A673 (cell line): ENCODE data around the gene REG1B. TPM values are rescaled to one million over a fixed set of nuclear protein-coding genes. Genes with fewer than 3 reads are reported as not detected.
A peak's percentile ranks its signal among the peaks of the same experiment; 100 is the strongest.

ENCODE experiments used
- BruUV-seq: library from RNA; stranded (reverse); fragments of 400-500 nt; replicated peaks from 2 replicates; lab custom pipeline; 2021; lab: Mats Ljungman, UMichigan
- CTCF ChIA-PET: fragments of 300-600 bp; sonication (Branson Sonifier 250); formaldehyde crosslinking; loops from one replicate; lab custom pipeline; 2022; ENCODE audit warnings: antibody characterized with exemption; lab: Charles Lee
- POLR2A ChIA-PET: fragments of 300-600 bp; sonication (Branson Sonifier 250); formaldehyde crosslinking; loops from one replicate; lab custom pipeline; 2022; ENCODE audit warnings: antibody characterized with exemption; ENCODE audit not compliant: low non-redundant PET; lab: Charles Lee
- DNase-seq: peaks from one replicate; pipeline ENCODE4 v3.0.0-alpha.2; 2015; ENCODE audit warnings: low spot score
- H3K27ac ChIP-seq: fragments of 200-600 bp; sonication (generic); 2 replicates; pipeline ENCODE4 v1.5.1; 2016; ENCODE audit warnings: mixed run types, low read depth, mild to moderate bottlenecking, mixed read lengths, antibody characterized with exemption, low read length; ENCODE audit not compliant: poor library complexity, severe bottlenecking
- H3K27me3 ChIP-seq: fragments of 200-600 bp; sonication (generic); replicated peaks from 2 replicates; pipeline ENCODE4 v1.6.1; 2017; ENCODE audit warnings: mixed run types, low read depth, mild to moderate bottlenecking, mixed read lengths, antibody characterized with exemption, low read length; ENCODE audit not compliant: insufficient read depth, poor library complexity
- H3K36me3 ChIP-seq: fragments of 200-600 bp; sonication (generic); 2 replicates; pipeline ENCODE4 v1.6.1; 2016; ENCODE audit warnings: mixed run types, mild to moderate bottlenecking, mixed read lengths, antibody characterized with exemption, low read length; ENCODE audit not compliant: insufficient read depth, poor library complexity, severe bottlenecking
- H3K4me1 ChIP-seq: fragments of 200-600 bp; sonication (generic); 2 replicates; pipeline ENCODE4 v1.6.1; 2017; ENCODE audit warnings: mixed run types, mild to moderate bottlenecking, mixed read lengths, antibody characterized with exemption, low read length; ENCODE audit not compliant: insufficient read depth, poor library complexity, severe bottlenecking
- H3K4me3 ChIP-seq: fragments of 200-600 bp; sonication (generic); 2 replicates; pipeline ENCODE4 v1.5.1; 2016; ENCODE audit warnings: low read depth, mixed run types, mild to moderate bottlenecking, mixed read lengths, low read length; ENCODE audit not compliant: poor library complexity, severe bottlenecking
- H3K9me3 ChIP-seq: fragments of 200-600 bp; sonication (generic); 2 replicates; pipeline ENCODE4 v1.6.1; 2016; ENCODE audit warnings: mixed run types, low read depth, mild to moderate bottlenecking, mixed read lengths, antibody characterized with exemption, low read length; ENCODE audit not compliant: poor library complexity, severe bottlenecking
- CTCF ChIP-seq: fragments of 300-800, 200-600 bp; sonication (generic); conservative IDR thresholded peaks from 2 replicates; pipeline ENCODE4 v1.5.1; 2017; ENCODE audit warnings: low read depth, mild to moderate bottlenecking, antibody characterized with exemption, low read length, moderate library complexity, mixed read lengths
- EZH2 ChIP-seq: fragments of 200-600 bp; sonication (generic); IDR thresholded peaks from 2 replicates; pipeline ENCODE4 v1.6.1; 2017; ENCODE audit warnings: borderline replicate concordance, low read depth, mild to moderate bottlenecking, mixed read lengths, antibody characterized with exemption, low read length; ENCODE audit not compliant: poor library complexity, severe bottlenecking
- intact Hi-C: fragments of 100-400 bp; cut with micrococcal nuclease; formaldehyde crosslinking; loops from one replicate; pipeline ENCODE4 v1.10.0; 2022; ENCODE audit not compliant: unreplicated experiment
- total RNA-seq: library from RNA; stranded (reverse); gene quantifications from 2 replicates; pipeline ENCODE4 v1.2.3, GENCODE V29; 2021

REG1B gene
- total RNA-seq, 1 experiment from 2014 or later = not detected

DNA sequence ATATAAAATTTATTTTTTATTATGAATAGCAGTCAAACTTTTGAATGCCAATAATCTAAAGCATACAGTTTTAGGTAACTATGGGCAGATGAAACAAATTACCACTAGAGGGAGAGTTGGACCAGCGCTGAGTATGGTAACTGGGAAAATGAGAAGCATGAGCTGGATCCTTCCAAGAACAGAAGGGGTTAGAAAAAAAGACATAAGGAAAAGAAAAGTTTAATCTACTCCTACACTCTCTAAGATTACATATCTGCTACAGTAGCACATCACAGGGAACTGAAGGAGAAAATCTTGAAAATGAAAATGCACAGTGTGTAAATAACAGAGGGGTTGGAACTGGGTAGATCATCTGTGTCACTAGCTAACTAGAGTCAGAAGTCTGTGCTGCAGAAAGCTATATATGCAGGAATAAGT, 46.8 kb downstream of the REG1B start:
- POLR2A ChIA-PET = interaction anchor here (0.7 kb wide), 1 partner anchor 42 kb away, joined by 4 read pairs; no protein-coding TSS in a partner anchor
- Histone ChIP-seq H3K4me1 (no peaks in the 10 kb centered on the region), H3K9me3 (no peaks in the 10 kb centered on the region), H3K27me3 (no peaks in the 10 kb centered on the region), H3K4me3 (no peak overlapping the region), H3K36me3 (no peaks in the 10 kb centered on the region), H3K27ac (no peak overlapping the region)
- intact Hi-C loops = loop anchor here (1.0 to 5.0 kb wide), 2 partner anchors 178 to 846 kb away; no protein-coding TSS in a partner anchor
- peak; percentile 51 for DNase-seq
- no TSS peak for BruUV-seq
- CTCF ChIA-PET = interaction anchor here (0.5 to 1.0 kb wide), 4 partner anchors 168 to 358 kb away, joined by 3 to 8 read pairs (median 6); no protein-coding TSS in a partner anchor
- TF ChIP-seq EZH2 (no peak), CTCF (peak; percentile 79)

GRCh38 chr2:79039944-79040343, 47.8 kb downstream of the REG1B start:
- ChIA-PET POLR2A (no interaction called here), CTCF (no interaction called here)
- no peaks in the 10 kb centered on the region for H3K9me3 ChIP-seq
- TF ChIP-seq EZH2 (no peak), CTCF (no peak)
- intact Hi-C loops = loop anchor here (5.0 kb wide), 1 partner anchor 847 kb away; no protein-coding TSS in a partner anchor
- H3K4me1 ChIP-seq = no peaks in the 10 kb centered on the region
- BruUV-seq = no TSS peak
- no peak for DNase-seq
- no peak overlapping the region for H3K27ac ChIP-seq
- no peaks in the 10 kb centered on the region for H3K36me3 ChIP-seq
- H3K4me3 ChIP-seq = no peak overlapping the region
- no peaks in the 10 kb centered on the region for H3K27me3 ChIP-seq

Other genes with a start within 250 kb of the REG1B start
- not detected in 2 replicates for gene REG3G, start 62.3 kb downstream of the REG1B start, total RNA-seq
- not detected in 2 replicates for gene REG1A, start 32.5 kb upstream of the REG1B start, total RNA-seq
- not detected in 2 replicates for gene REG3A, start 71.8 kb upstream of the REG1B start, total RNA-seq